ENCODE results near the gene ISG20L2.
A peak's percentile ranks its signal among the peaks of the same experiment; 100 is the strongest.
"Not testable (repeated sequence)": the region's sequence is repeated elsewhere in the genome, so short reads cannot be mapped to it uniquely, and the experiment has no call there.

The ISG20L2 gene, protein sequence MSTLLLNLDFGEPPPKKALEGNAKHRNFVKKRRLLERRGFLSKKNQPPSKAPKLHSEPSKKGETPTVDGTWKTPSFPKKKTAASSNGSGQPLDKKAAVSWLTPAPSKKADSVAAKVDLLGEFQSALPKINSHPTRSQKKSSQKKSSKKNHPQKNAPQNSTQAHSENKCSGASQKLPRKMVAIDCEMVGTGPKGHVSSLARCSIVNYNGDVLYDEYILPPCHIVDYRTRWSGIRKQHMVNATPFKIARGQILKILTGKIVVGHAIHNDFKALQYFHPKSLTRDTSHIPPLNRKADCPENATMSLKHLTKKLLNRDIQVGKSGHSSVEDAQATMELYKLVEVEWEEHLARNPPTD

DNA sequence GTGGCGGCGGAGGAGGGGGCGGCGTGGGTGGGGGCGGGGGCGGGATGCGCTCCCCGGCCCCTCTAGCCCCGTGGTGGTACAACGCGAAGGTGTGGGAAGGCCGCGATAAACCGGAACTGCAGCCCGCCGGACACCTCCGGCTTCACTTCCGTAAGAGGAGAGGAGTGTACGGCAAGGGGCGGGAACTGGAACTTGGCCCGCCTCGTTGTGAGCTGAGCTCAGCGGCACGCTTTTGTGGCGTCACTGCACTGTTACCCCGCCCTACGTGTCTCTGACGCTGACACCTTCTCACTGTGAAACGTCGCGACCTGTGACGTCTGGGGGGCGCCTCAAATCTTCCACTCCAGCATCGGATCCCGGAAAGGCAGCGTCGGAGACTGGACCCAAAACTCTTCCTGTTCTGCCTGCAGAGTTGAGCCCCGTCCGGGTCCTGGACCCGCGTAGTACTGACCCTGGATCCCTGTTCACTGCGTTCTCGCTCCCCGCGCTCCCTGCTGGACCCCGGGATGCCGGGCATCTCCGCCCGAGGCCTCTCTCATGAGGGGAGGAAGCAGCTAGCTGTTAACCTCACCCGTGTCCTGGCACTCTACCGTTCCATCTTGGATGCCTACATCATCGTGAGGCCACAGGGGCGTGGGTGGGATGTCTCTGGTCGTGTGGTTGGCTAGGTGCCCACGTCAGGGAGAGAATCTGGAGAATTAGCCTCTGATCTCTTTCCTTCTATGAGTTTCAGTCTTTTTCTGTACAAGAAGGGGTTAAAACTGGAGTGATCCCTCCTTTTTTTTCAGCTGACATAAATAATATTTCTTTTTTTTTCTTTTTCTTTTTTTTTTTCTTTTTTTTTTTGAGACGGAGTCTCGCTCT lies at the start of gene ISG20L2:
TSS of gene ISG20L2 (minus strand) at position 168 of the 864 bp plus-strand sequence. CDS start 1,114 bp downstream, outside the sequence.
- peak; percentile 99 for DNase-seq (ENCODE audit: low read depth, low spot score)

DNA sequence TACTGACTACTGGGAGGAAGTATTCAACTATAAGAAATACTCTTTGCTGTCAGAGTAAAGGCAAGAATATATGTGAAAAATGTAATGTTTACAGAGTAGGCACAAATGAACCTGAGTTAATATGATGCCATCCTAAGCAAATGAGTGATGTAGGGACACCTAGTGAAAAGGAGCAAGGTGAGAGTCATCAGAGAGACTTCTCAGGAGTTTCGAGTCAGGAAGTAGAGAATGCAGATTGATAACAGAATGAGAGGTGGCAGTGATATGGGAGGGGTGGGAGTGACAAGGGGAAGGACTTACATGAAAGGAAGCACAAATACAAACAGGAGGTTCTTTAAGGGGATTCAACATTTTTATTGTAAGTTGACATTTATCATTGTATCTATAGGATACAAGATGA lies 49.0 kb upstream of the ISG20L2 start:
- DNase-seq (ENCODE audit: low read depth, low spot score): no peak

DNA sequence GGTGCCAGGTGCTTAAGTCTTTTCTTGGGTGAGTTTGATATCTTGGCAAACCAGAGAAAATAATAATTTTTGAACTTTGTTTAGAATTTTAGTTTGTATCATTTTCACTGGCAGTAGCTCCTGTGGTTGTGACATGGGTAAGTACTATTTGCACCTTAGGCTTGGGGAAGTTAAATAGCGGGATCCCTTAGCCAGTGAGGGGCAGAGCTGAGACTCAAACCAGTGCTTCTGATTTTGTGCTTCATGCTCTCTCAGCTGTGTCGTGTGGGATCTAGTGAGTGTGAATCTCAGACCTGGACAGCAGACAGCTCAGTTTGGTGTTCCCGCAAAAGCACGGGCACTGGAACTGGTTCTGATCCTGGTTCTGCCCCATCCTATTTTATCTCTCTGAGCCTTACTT lies 48.4 kb upstream of the ISG20L2 start:
- DNase-seq (ENCODE audit: low read depth, low spot score): no peak

DNA sequence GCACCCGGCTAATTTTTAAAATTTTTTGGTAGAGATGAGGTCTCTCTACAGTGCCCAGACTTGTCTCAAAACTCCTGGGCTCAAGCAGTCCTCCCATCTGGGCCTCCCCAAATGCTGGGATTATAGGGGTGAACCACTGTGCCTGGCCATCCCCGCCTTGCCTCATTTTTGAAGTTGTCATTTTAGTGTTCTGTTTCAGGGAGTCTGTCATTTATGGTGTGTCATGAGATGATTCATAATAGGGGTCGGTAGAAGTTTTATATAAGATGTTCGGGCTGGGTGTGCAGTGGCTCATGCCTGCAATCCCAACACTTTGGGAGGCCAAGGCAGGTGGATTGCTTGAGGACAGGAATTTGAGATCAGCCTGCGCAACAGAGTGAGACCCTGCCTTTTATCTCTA lies 47.2 kb upstream of the ISG20L2 start:
- no peak for DNase-seq (ENCODE audit: low read depth, low spot score)

DNA sequence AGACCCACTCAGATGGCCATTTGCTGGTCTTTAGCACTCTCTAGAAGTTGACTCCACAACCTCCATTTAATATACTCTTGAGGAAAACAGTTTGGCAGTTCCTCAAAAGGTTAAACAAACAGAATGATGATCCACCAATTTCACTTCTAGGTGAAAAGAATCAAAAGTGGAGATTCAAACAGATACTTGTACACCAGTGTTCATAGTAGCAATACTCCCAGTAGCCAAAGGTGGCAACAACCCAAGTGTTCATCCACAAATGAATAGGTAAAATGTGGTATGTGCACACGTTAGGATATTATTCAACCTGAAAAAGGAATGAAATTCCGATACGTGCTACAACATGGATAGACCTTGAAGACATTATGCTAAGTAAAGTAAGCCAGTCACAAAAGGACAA lies 45.0 kb upstream of the ISG20L2 start:
- DNase-seq (ENCODE audit: low read depth, low spot score): no peak

DNA sequence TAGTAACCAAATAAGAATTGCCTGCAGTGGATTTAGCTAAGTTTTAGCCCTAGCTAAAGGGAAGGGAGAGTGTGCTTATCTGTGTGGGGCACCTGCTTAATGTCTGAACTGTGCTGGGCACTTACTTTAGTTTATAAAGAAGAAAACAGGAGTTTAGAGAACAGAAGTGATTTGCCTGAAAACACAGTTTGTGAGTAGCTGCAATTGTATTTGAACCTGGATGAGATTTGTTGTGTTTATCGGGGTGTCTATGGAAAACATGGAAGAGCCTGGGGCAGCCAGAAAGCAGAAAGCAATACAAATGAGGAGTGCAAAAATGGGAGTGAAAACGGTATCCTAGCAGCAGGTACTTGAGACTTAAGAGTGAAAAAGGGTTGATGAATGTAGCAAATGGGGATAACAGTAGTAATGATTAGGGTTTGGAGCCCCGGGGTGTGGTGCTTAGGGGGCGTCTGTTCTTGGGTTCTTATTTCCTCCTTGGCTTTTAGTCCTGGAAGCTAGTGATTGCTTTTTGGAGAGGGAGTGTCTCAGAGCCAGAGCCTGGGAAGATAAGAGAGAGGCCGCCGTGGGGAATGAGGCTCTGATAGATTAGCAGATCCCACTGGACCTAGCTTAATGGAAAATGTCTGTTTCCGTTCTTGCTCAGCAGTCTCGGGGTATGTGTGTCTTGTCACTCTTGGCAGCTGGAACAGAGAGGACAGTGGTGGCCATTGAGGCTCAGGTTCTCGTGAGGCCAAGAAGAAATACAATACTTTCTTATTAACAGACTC lies 44.3 kb upstream of the ISG20L2 start:
- DNase-seq (ENCODE audit: low read depth, low spot score): no peak

DNA sequence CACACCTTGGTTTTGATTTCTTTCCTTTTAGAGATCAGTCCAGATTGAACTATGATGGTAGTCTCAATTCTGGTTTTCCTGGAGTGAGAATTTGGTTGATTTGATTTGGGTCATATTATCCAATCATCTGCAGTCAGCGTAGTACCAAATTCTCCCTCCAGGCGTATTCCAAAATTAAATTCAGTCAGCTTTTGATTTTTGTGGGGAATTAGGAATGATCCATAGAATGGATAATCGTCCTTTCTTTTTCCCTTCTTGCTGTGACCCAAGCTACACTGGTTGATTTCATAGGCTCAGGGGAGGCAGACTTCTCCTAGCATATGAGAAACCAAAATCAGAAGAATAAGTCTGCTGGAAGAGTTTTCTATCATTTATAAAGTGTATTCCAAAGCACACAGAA lies 43.7 kb upstream of the ISG20L2 start:
- no peak for DNase-seq (ENCODE audit: low read depth, low spot score)

DNA sequence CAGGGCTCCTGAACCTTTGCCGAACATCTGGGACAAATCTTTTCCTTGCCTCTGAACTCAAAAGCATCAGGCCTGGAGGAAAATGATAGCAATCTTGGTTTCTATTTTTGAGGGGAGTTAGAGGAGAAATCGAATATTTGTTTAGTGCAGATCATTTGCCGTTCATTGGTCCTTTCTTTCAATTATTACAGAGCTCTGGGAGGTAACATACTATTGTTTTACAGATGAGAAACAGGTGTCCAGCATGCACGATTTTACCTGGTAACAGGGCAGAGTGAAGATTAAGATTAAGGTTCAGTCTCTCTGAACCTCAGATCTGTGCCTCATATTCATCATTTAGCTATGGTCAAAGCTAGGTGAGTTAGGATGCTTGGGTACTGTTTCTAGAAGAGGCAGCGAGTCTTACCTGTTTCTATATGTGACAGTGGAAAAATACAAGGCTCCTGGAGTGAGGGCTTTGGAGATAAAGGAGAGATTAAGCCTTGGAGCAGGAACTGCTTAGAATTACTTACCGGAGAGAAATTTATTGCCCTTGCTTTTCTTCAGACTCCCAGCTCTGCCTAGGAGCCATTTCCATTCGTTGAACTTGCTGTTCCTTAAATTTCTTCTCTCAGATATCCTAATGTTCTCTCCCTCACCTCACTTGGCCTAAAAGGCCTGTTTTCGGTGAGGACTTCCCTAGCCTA lies 40.2 kb upstream of the ISG20L2 start:
- DNase-seq (ENCODE audit: low read depth, low spot score): no peak

DNA sequence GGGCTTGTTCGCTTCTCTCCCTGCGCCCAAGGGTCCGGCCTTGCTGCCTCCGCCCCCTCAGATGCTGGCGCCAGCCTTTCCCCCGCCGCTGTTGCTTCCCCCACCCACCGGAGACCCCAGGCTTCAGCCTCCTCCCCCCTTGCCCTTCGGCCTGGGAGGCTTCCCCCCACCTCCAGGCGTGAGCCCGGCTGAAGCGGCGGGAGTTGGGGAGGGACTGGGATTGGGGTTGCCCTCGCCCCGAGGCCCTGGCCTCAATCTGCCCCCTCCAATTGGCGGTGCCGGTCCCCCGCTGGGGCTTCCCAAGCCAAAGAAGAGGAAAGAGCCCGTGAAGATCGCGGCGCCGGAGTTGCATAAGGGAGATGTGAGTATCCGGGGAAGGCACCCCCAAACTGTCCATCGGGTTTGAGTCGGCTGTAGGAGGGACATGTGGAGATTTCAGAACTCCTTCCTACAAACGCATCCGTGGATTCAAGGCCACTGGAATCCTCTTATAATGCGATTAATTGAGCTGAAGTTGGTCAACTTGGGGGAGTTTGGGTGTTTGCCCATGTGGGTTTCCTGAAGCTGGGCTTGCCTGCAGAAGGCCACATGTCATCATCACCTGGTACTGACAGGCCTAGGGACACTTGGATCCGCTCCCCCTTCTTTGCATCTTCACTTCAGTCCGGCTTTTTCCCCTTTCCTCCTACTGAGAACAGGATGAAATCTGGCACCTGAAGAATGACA lies 39.5 kb upstream of the ISG20L2 start:
- peak; percentile 18 for DNase-seq (ENCODE audit: low read depth, low spot score)

DNA sequence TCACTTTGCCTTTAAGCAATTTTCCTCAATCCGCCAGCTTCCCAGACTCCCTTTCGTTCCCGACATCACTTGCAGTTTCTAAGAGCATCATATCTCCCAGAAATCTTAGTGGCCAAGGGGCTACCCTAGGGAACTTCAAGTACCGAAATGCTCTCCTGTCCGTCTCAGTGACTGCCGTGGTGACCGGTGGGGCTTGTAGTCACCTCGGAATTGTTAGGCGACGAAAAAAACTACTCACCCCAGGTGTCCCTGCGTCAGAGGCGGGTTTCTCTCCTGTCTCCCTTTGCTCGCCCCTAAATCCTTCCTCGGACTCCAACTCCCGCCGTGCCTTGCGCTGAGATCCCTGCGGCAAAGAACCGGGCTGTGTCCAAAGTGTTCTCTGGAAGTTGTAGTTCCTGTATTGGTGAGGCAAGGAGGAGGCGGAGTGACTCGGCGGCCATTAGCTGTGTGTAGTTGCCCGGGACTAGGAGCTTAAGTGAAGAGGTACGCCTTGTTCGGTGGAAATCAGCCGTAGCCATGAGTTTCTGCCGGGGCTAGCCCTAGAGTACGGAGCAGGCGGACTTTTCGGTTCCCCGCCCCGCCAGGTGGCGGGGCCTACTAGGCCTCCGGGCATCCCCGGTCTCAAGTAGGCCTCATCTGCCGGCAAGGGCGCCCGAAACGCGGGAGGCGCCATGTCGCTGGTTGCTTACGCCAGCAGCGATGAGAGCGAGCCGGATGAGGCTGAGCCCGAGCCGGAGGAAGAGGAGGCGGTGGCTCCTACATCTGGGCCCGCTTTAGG lies 38.7 kb upstream of the ISG20L2 start, which contains the start of gene PRCC:
TSS of gene PRCC (plus strand) at position 435 of the 778 bp plus-strand sequence. CDS start at position 672, 237 bp downstream.
- DNase-seq (ENCODE audit: low read depth, low spot score): peak; percentile 100

DNA sequence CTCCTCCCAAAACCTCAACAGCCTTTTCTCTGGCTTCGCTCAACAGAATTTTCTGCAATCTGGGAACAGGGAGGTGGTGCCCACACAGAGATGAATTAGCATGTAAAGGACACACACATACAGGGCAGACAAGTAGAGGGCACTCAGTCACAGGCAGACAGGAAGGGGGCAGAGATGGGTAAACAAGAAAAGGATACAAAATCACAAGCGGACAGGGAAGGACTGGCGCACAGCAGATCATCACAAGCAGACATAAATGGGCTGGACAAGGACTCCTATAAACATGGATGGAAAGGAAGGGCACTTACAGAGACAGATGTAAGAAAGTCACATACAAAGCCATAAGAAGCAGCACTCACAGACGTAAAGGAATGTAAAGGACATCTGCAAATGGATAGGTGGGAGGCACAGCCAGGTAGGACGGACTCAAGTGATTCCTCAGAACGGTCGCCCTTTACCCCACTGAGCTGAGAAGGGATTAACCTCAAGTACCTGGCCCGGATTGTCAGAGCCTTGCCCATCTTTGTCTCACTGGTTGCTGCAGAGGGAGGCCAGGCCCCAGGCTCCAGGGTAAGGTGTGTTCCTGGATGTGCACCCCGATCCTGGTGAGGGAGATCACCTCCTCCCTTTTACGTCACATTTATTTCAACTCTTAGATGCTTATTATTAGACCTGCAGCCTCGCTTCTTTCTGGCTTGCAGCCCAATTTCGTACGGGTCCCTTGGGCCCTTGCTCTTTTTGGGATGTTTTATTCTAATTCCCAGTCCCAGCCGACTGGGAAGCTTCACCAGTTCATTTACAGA lies 37.9 kb upstream of the ISG20L2 start:
- peak; percentile 25 for DNase-seq (ENCODE audit: low read depth, low spot score)

DNA sequence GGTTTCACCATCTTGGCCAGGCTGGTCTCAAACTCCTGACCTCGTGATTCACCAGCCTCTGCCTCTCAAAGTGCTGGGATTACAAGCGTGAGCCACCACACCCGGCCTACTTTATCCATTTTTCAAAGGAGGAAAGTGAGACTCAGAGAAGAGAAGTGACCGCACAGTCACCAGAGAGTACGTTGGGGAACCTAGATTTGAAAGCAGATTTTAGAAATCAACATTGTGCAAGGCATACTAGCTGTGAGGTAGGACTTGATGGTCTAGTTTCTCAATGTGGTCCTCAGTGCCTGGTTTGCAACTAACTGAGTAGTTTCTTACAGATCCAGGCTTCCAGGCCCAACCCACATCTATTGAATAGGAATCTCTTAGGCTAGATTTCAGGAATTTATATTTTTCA lies 37.1 kb upstream of the ISG20L2 start:
- DNase-seq (ENCODE audit: low read depth, low spot score): no peak

DNA sequence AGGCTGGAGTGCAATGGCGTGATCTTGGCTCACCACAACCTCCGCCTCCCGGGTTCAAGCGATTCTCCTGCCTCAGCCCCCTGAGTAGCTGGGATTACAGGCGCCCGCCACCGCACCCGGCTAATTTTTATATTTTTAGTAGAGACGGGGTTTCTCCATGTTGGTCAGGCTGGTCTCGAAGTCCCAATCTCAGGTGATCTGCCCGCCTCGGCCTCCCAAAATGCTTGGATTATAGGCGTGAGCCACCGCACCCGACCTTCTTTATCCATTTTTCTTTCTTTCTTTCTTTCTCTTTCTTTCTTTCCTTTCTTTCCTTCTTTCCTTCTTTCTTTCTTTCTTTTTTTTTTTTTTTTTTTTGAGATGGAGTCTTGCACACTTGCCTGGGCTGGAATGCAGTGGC lies 36.6 kb upstream of the ISG20L2 start:
- DNase-seq (ENCODE audit: low read depth, low spot score): not testable (repeated sequence)

DNA sequence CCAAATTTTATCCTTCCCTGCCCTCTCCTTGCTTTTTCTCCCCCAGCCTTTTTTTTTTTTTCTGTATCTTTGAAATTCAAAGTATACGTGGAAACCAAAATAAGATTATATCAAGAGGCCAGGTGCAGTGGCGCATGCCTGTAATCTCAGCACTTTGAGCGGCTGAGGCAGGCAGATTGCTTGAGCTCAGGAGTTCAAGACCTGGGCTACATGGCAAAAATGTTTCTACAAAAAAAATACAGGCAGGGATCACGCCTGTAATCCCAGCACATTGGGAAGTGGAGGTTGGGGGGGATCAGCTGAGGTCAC lies 32.2 kb upstream of the ISG20L2 start:
- DNase-seq (ENCODE audit: low read depth, low spot score): no peak

DNA sequence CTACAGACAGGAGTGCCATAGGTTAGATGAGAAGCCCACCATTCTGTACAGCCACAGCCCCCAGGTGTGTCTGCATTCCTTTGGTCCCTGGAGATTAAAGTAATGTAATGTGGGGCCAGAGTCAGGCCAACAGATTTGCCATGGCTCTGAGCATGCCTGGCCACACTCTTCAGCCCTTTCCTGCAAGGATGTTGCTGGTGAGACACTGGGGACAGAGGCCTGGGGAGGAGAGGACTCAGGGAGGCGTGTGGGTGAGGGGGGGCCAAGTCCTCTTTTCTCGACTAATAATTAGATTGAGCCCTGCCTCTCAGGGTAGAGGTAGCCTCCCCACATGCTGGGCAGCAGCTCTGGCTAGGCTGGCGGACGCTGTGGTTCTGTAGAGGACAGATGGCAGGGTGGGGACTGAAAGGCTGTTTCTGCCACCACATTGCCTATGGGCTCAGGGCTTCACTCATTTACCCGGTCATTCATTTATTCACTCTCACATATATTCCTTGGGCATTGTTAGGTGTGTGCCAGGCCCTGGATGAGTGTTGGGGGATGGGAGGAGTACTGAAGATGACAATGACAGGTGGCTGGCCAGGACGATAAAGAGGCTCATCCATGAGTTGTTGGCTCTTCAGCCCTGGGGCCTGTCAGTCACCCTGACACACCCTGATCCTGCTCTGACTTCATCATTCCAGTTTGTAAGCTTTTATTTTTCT lies 31.7 kb upstream of the ISG20L2 start:
- DNase-seq (ENCODE audit: low read depth, low spot score): no peak

DNA sequence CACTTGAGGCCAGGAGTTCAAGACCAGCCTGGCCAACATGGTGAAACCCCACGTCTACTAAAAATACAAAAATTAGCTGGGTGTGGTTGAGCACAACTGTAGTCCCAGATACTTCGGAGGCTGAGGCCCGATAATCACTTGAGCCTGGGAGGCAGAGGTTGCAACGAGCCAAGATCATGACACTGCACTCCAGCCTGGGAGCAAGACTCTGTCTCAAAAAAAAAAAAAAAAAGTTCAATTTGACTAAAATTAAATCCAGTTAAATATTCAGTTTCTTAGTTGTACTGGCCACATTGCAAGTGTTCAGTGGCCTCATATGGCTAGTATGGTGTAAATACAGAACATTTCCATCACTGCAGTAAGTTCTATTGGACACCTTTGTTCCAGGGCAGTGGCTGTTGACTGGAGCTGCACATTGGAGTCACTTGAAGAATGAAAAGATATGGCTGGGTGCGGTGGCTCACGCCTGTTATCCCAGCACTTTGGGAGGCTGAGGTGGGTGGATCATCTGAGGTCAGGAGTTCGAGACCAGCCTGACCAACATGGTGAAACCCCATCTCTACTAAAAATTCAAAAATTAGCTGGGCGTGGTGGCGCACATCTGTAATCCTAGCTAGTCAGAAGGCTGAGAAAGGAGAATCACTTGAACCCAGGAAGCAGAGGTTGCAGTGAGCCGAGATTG lies 29.1 kb upstream of the ISG20L2 start:
- DNase-seq (ENCODE audit: low read depth, low spot score): not testable (repeated sequence)

DNA sequence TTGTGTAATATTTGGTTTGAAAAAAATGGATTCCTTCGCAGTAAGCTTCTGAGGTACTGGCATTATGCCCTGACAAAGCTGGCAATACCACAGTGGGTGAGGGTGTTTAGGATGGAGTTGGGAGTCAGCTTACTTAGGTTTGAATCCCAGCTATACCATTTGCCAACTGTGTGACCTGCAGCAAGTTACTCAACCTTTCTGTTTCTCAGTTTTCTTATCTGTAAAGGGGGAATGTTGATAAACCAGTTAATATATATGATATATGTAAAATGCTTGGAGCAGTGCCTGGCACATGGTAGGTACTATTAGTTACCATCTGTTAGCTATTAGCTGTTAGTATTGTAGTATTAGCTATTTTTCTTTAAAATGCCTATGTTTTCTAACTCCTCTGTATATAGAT lies 27.8 kb upstream of the ISG20L2 start:
- DNase-seq (ENCODE audit: low read depth, low spot score): no peak

DNA sequence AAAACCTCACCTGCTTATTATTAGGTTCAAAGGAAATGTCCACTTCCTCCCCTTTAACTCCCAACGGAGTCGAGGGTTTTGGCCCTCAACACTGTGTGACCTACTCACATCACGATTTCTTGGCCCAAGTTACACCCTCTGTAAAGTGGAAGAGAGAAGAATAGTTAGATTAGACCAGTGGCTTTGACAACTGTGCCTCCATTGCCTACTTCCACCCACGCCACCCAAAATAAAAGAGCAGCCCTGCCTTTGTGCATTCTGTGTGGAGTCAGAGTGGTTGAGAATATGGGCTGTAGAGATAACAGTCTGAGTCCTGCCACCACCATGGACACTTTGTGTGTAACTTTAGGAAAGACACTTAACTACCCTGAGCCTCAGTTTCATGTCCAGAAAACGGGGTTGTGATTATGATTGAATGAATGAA lies 27.0 kb upstream of the ISG20L2 start:
- no peak for DNase-seq (ENCODE audit: low read depth, low spot score)

Data from astrocyte of the hippocampus (primary cell).